OCI-LY3 (cell line): ENCODE results near the gene SIAH3.

Experiments used
- H2AFZ ChIP-seq: fragments of 200-600, 300-600 bp; shearing (Covaris generic); 2 replicates; pipeline ENCODE4 v1.6.0; 2014; ENCODE audit warnings: antibody characterized with exemption, low read depth, low read length
- H3K27ac ChIP-seq: fragments of 200-600, 300-600 bp; sonication (generic); 2 replicates; pipeline ENCODE4 v1.5.1; 2014; ENCODE audit warnings: mild to moderate bottlenecking, low read length, moderate library complexity, mixed read lengths
- H3K27me3 ChIP-seq: fragments of 200-600, 300-600 bp; sonication (generic); 2 replicates; pipeline ENCODE4 v1.6.1; 2014; ENCODE audit warnings: low read depth, low read length, mixed read lengths
- H3K36me3 ChIP-seq: fragments of 200-600, 300-600 bp; sonication (generic); replicated peaks from 2 replicates; pipeline ENCODE3; 2014; ENCODE audit warnings: low read depth, low read length, mixed read lengths
- H3K4me1 ChIP-seq: fragments of 300-600, 200-600 bp; sonication (generic); 2 replicates; pipeline ENCODE4 v1.6.1; 2014; ENCODE audit warnings: low read length, mixed read lengths
- H3K4me2 ChIP-seq: fragments of 200-600, 300-600 bp; sonication (generic); 2 replicates; pipeline ENCODE4 v1.6.1; 2014; ENCODE audit warnings: low read length, mixed read lengths
- H3K4me3 ChIP-seq: fragments of 300-600, 200-600 bp; sonication (generic); 2 replicates; pipeline ENCODE4 v1.5.1; 2014; ENCODE audit warnings: antibody characterized with exemption, mild to moderate bottlenecking, low read length, moderate library complexity
- H3K79me2 ChIP-seq: fragments of 300-600, 200-600 bp; shearing (Covaris generic); 2 replicates; pipeline ENCODE4 v1.6.1; 2014; ENCODE audit warnings: mild to moderate bottlenecking, low read length, mixed read lengths
- H3K9ac ChIP-seq: fragments of 300-600, 200-600 bp; shearing (Covaris generic); 2 replicates; pipeline ENCODE4 v1.6.0; 2014; ENCODE audit warnings: mild to moderate bottlenecking, low read length, moderate library complexity
- H3K9me3 ChIP-seq: fragments of 200-600, 300-600 bp; shearing (Covaris generic); 2 replicates; pipeline ENCODE4 v1.6.1; 2014; ENCODE audit warnings: low read length, mixed read lengths; ENCODE audit not compliant: insufficient read depth
- H4K20me1 ChIP-seq: fragments of 200-600, 300-600 bp; sonication (generic); 2 replicates; pipeline ENCODE4 v1.6.1; 2016; ENCODE audit warnings: low read length, mixed read lengths; ENCODE audit not compliant: insufficient read depth
- CTCF ChIP-seq: fragments of 200-600, 300-600 bp; sonication (generic); IDR thresholded peaks from 2 replicates; pipeline ENCODE4 v1.5.1; 2014; ENCODE audit warnings: antibody characterized with exemption, low read length, low read depth
- EZH2phosphoT487 ChIP-seq: fragments of 200-600 bp; shearing (Covaris generic); IDR thresholded peaks from 2 replicates; pipeline ENCODE4 v1.6.1; 2018; ENCODE audit warnings: antibody characterized with exemption, mixed run types, low read depth

Gene SIAH3

GRCh38 chr13:45885194-45885593, 33.6 kb upstream of the SIAH3 start:
- Histone ChIP-seq H3K36me3 (no peaks in the 10 kb centered on the region), H2AFZ (no peak overlapping the region), H3K4me1 (no peaks in the 10 kb centered on the region), H3K9ac (no peak overlapping the region), H3K4me3 (no peak overlapping the region), H3K9me3 (no peaks in the 10 kb centered on the region), H3K27me3 (peaks cover 42% of the 10 kb centered on the region), H3K79me2 (no peaks in the 10 kb centered on the region), H3K27ac (no peak overlapping the region), H4K20me1 (no peaks in the 10 kb centered on the region), H3K4me2 (no peak overlapping the region)
- no peak for TF ChIP-seq CTCF
- TF ChIP-seq EZH2phosphoT487 = no peak

GRCh38 chr13:45882626-45883025, 31.1 kb upstream of the SIAH3 start:
- Histone ChIP-seq H2AFZ (no peak overlapping the region), H3K27me3 (peaks cover 55% of the 10 kb centered on the region), H3K4me3 (no peak overlapping the region), H3K36me3 (no peaks in the 10 kb centered on the region), H3K4me1 (no peaks in the 10 kb centered on the region), H4K20me1 (no peaks in the 10 kb centered on the region), H3K4me2 (no peak overlapping the region), H3K79me2 (no peaks in the 10 kb centered on the region), H3K27ac (no peak overlapping the region), H3K9ac (no peak overlapping the region), H3K9me3 (no peaks in the 10 kb centered on the region)
- no peak for TF ChIP-seq EZH2phosphoT487
- TF ChIP-seq CTCF = no peak

- H2AFZ ChIP-seq = no peak overlapping the region
- no peaks in the 10 kb centered on the region for H3K4me1 ChIP-seq
- no peaks in the 10 kb centered on the region for H3K79me2 ChIP-seq
- no peak overlapping the region for H3K9ac ChIP-seq
- H3K9me3 ChIP-seq = no peaks in the 10 kb centered on the region
- no peaks in the 10 kb centered on the region for H3K36me3 ChIP-seq
- no peak overlapping the region for H3K4me3 ChIP-seq
- TF ChIP-seq EZH2phosphoT487 (no peak), CTCF (no peak)
- H3K27ac ChIP-seq = no peak overlapping the region
- no peak overlapping the region for H3K4me2 ChIP-seq
- peaks cover 55% of the 10 kb centered on the region for H3K27me3 ChIP-seq
- no peaks in the 10 kb centered on the region for H4K20me1 ChIP-seq
Observed at GRCh38 chr13:45881353-45881752, 29.8 kb upstream of the SIAH3 start.

GRCh38 chr13:45880242-45880641, 28.7 kb upstream of the SIAH3 start:
- Histone ChIP-seq H3K27ac (no peak overlapping the region), H3K79me2 (no peaks in the 10 kb centered on the region), H3K36me3 (no peaks in the 10 kb centered on the region), H3K4me3 (no peak overlapping the region), H3K4me2 (no peak overlapping the region), H4K20me1 (no peaks in the 10 kb centered on the region), H3K27me3 (peaks cover 49% of the 10 kb centered on the region), H3K9me3 (no peaks in the 10 kb centered on the region), H2AFZ (no peak overlapping the region), H3K4me1 (no peaks in the 10 kb centered on the region), H3K9ac (no peak overlapping the region)
- no peak for TF ChIP-seq EZH2phosphoT487

- Histone ChIP-seq H3K27ac (no peak overlapping the region), H3K36me3 (no peaks in the 10 kb centered on the region), H2AFZ (no peak overlapping the region), H3K4me3 (no peak overlapping the region), H3K79me2 (no peaks in the 10 kb centered on the region), H3K4me2 (no peak overlapping the region), H3K27me3 (peaks cover 43% of the 10 kb centered on the region), H3K4me1 (no peaks in the 10 kb centered on the region), H3K9me3 (no peaks in the 10 kb centered on the region), H4K20me1 (no peaks in the 10 kb centered on the region), H3K9ac (no peak overlapping the region)
- TF ChIP-seq EZH2phosphoT487 (no peak), CTCF (peak; percentile 36)
Observed at GRCh38 chr13:45879666-45880065, 28.1 kb upstream of the SIAH3 start.
